HCT116 (cell line): ENCODE results near the gene NCAPG. TPM values are rescaled to one million over a fixed set of nuclear protein-coding genes. Genes with fewer than 3 reads are reported as not detected.

ENCODE experiments used
- ATAC-seq: fragments of 200-7000 bp; cut with Tn5 transposase; 2 replicates; pipeline ENCODE4 v1.9.1; 2020; ENCODE audit warnings: mild to moderate bottlenecking, moderate library complexity
- BruUV-seq: library from RNA; stranded (reverse); fragments of 400-500 nt; replicated peaks from 2 replicates; lab custom pipeline; 2021; lab: Mats Ljungman, UMichigan
- CTCF ChIA-PET: fragments of 300-600 bp; sonication (Branson Sonifier 250); formaldehyde crosslinking; loops from one replicate; lab custom pipeline; 2021; ENCODE audit warnings: antibody characterized with exemption; lab: Charles Lee
- POLR2A ChIA-PET: fragments of 300-600, 350-600 bp; sonication (Branson Sonifier 250); formaldehyde crosslinking; loops from one replicate; lab custom pipeline; 2021; ENCODE audit warnings: antibody characterized with exemption; lab: Charles Lee
- RAD21 ChIA-PET, 2 experiments: fragments of 300-600 bp; sonication (Branson Sonifier 250); formaldehyde crosslinking; loops; one replicate each; lab custom pipeline; 2023; ENCODE audit warnings: low total read pairs in 2 of 2; ENCODE audit not compliant: uncharacterized antibody in 2 of 2, unreplicated experiment in 2 of 2, low non-redundant PET in 1 of 2; lab: Charles Lee
- DNase-seq: peaks from one replicate; pipeline ENCODE4 v3.0.0-alpha.2; 2010; ENCODE audit warnings: low read depth, low spot score
- H2AFZ ChIP-seq: fragments of 200-600 bp; shearing (Covaris generic), sonication (generic); 2 replicates; pipeline ENCODE4 v1.6.1; 2017; ENCODE audit warnings: low read depth, mixed run types, mixed read lengths, antibody characterized with exemption, low read length; ENCODE audit not compliant: poor library complexity, severe bottlenecking
- H3K27ac ChIP-seq: 2 replicates; pipeline ENCODE4 v1.5.1; 2012; ENCODE audit warnings: low read depth, low read length
- H3K27me3 ChIP-seq: fragments of 200-600 bp; sonication (generic); 2 replicates; pipeline ENCODE4 v1.6.1; 2016; ENCODE audit warnings: mixed run types, low read length, mixed read lengths; ENCODE audit not compliant: insufficient read depth
- H3K36me3 ChIP-seq, 2 experiments: fragments of 200-500 bp in 1 of 2; fragments of 200-600 bp in 1 of 2; sonication (Bioruptor generic) in 1 of 2; sonication (generic) in 1 of 2; 2 replicates each; pipeline versions ENCODE4 v1.5.1 to v1.6.1; 2014 to 2016; ENCODE audit warnings: low read length in 2 of 2, inconsistent platforms in 1 of 2, mixed read lengths in 1 of 2, mixed run types in 1 of 2; ENCODE audit not compliant: insufficient read depth in 2 of 2, control insufficient read depth in 1 of 2
- H3K4me1 ChIP-seq, 2 experiments: fragments of 200-600 bp in 1 of 2; sonication (generic) in 1 of 2; 2 replicates each; pipeline versions ENCODE4 v1.5.1 to v1.6.1; 2012 to 2017; ENCODE audit warnings: low read length in 2 of 2, inconsistent platforms in 1 of 2, mild to moderate bottlenecking in 1 of 2, mixed read lengths in 1 of 2, mixed run types in 1 of 2, moderate library complexity in 1 of 2; ENCODE audit not compliant: insufficient read depth in 2 of 2, control insufficient read depth in 1 of 2
- H3K4me2 ChIP-seq: fragments of 200-600 bp; sonication (generic); 2 replicates; pipeline ENCODE4 v1.6.1; 2017; ENCODE audit warnings: mixed run types, low read length, mixed read lengths
- H3K4me3 ChIP-seq, 2 experiments: fragments of 200-600 bp in 1 of 2; sonication (generic) in 1 of 2; replicated peaks in 1 of 2; 2 replicates each; pipeline ENCODE4 v1.5.1; 2011 to 2016; ENCODE audit warnings: low read length in 2 of 2, control low read depth in 1 of 2, low read depth in 1 of 2, mild to moderate bottlenecking in 1 of 2, mixed read lengths in 1 of 2, mixed run types in 1 of 2
- H3K79me2 ChIP-seq: fragments of 200-600 bp; sonication (generic); 2 replicates; pipeline ENCODE4 v1.6.1; 2017; ENCODE audit warnings: mild to moderate bottlenecking, mixed run types, low read length, moderate library complexity, mixed read lengths; ENCODE audit not compliant: insufficient read depth
- H3K9ac ChIP-seq: fragments of 200-600 bp; sonication (generic); 2 replicates; pipeline ENCODE4 v1.6.1; 2016; ENCODE audit warnings: low read length, mixed read lengths
- H3K9me2 ChIP-seq: fragments of 200-600 bp; sonication (generic), shearing (Covaris generic); 2 replicates; pipeline ENCODE4 v1.6.1; 2017; ENCODE audit warnings: mixed run types, mild to moderate bottlenecking, moderate library complexity; ENCODE audit not compliant: insufficient read depth
- H3K9me3 ChIP-seq, 2 experiments: fragments of 200-500 bp in 1 of 2; fragments of 200-600 bp in 1 of 2; sonication (Bioruptor generic) in 1 of 2; sonication (generic) in 1 of 2; 2 replicates each; pipeline ENCODE4 v1.6.1; 2014 to 2017; ENCODE audit warnings: low read length in 2 of 2, mixed read lengths in 2 of 2, inconsistent platforms in 1 of 2, low read depth in 1 of 2, mild to moderate bottlenecking in 1 of 2, mixed run types in 1 of 2, moderate library complexity in 1 of 2; ENCODE audit not compliant: control insufficient read depth in 1 of 2, insufficient read depth in 1 of 2
- H4K20me1 ChIP-seq: fragments of 200-600 bp; sonication (generic), shearing (Covaris generic); 2 replicates; pipeline ENCODE4 v1.6.1; 2017; ENCODE audit warnings: mixed run types, mild to moderate bottlenecking, moderate library complexity; ENCODE audit not compliant: insufficient read depth
- CEBPB ChIP-seq: IDR thresholded peaks from 2 replicates; pipeline ENCODE4 v1.6.1; 2012; ENCODE audit warnings: low read depth
- CTCF ChIP-seq, 3 experiments: fragments of 200-600 bp in 1 of 3; sonication (generic) in 1 of 3; IDR thresholded peaks in 2 of 3; conservative IDR thresholded peaks in 1 of 3; 2 replicates each; pipeline ENCODE4 v1.5.1; 2012 to 2017; ENCODE audit warnings: low read depth in 2 of 3, low read length in 2 of 3, antibody characterized with exemption in 1 of 3, borderline replicate concordance in 1 of 3, control low read depth in 1 of 3, mild to moderate bottlenecking in 1 of 3, mixed read lengths in 1 of 3, mixed run types in 1 of 3, moderate library complexity in 1 of 3; ENCODE audit not compliant: insufficient read depth in 1 of 3
- EGR1 ChIP-seq: IDR thresholded peaks from 2 replicates; pipeline ENCODE4 v1.6.1; 2012; ENCODE audit warnings: low read depth
- EZH2 ChIP-seq: fragments of 200-600 bp; sonication (generic); IDR thresholded peaks from 2 replicates; pipeline ENCODE4 v1.6.1; 2017; ENCODE audit warnings: antibody characterized with exemption, mixed run types
- EZH2phosphoT487 ChIP-seq: fragments of 200-600 bp; IDR thresholded peaks from 2 replicates; pipeline ENCODE4 v1.6.1; 2018; ENCODE audit warnings: antibody characterized with exemption, borderline replicate concordance
- FOSL1 ChIP-seq: IDR thresholded peaks from 2 replicates; pipeline ENCODE4 v1.6.1; 2012; ENCODE audit warnings: low read depth
- JUND ChIP-seq: IDR thresholded peaks from 2 replicates; pipeline ENCODE4 v1.6.1; 2012
- MAX ChIP-seq: IDR thresholded peaks from 2 replicates; pipeline ENCODE4 v1.6.1; 2012
- POLR2A ChIP-seq: IDR thresholded peaks from 2 replicates; pipeline ENCODE4 v1.7.0; 2011; ENCODE audit warnings: borderline replicate concordance; ENCODE audit not compliant: insufficient read depth, insufficient read length; ENCODE audit errors: extremely low read depth
- POLR2AphosphoS5 ChIP-seq: IDR thresholded peaks from 2 replicates; pipeline ENCODE4 v1.6.1; 2011; ENCODE audit warnings: mild to moderate bottlenecking, low read depth, low read length, moderate library complexity
- SIN3A ChIP-seq: IDR thresholded peaks from 2 replicates; pipeline ENCODE4 v1.6.1; 2012; ENCODE audit warnings: low read depth
- SP1 ChIP-seq: IDR thresholded peaks from 2 replicates; pipeline ENCODE4 v1.6.1; 2012; ENCODE audit warnings: low read depth
- SRF ChIP-seq: IDR thresholded peaks from 2 replicates; pipeline ENCODE4 v1.6.1; 2012; ENCODE audit warnings: low read depth
- TCF7L2 ChIP-seq: IDR thresholded peaks from 2 replicates; pipeline ENCODE4 v1.7.0; 2011; ENCODE audit warnings: borderline replicate concordance, inconsistent platforms; ENCODE audit not compliant: insufficient read depth, insufficient read length; ENCODE audit errors: extremely low read depth
- ZBTB33 ChIP-seq: IDR thresholded peaks from 2 replicates; pipeline ENCODE4 v1.6.1; 2011; ENCODE audit warnings: mild to moderate bottlenecking, low read length, moderate library complexity; ENCODE audit not compliant: insufficient replicate concordance; ENCODE audit errors: extremely low read depth
- ZNF274 ChIP-seq: fragments of 200-500 bp; sonication (Bioruptor generic); IDR thresholded peaks from 2 replicates; pipeline ENCODE4 v1.6.1; 2014; ENCODE audit warnings: mild to moderate bottlenecking, low read depth, low read length, inconsistent platforms
- intact Hi-C: fragments of 100-400 bp; cut with micrococcal nuclease; formaldehyde crosslinking; loops from 2 replicates; pipeline ENCODE4 v1.10.0; 2022
- total RNA-seq: library from RNA; stranded (reverse); gene quantifications from one replicate; pipeline ENCODE4 v1.2.1, GENCODE V29; 2021; ENCODE audit not compliant: unreplicated experiment

NCAPG gene
- total RNA-seq, 1 experiment from 2014 or later, result 79.4 TPM

- no peaks in the 10 kb centered on the region for H3K9me2 ChIP-seq
- H3K36me3 ChIP-seq, result no peaks in the 10 kb centered on the region
- no peak for TF ChIP-seq POLR2AphosphoS5
- no peak for TF ChIP-seq JUND
- TF ChIP-seq MAX, result no peak
- TF ChIP-seq EZH2phosphoT487, result no peak
- no peak for TF ChIP-seq FOSL1
- no peak for TF ChIP-seq CTCF (IDR thresholded peaks at IDR 0.05 in 2 of 3, conservative IDR thresholded peaks at IDR 0.05 in 1 of 3; ENCODE audit: borderline replicate concordance in 1 of 3, insufficient read depth in 1 of 3, low read depth in 2 of 3, low read length in 2 of 3)
- TF ChIP-seq POLR2A, result no peak
- no peak for TF ChIP-seq SP1
- TF ChIP-seq ZBTB33, result no peak
- TF ChIP-seq ZNF274, result no peak
- TF ChIP-seq EZH2, result no peak
- no peak for TF ChIP-seq CEBPB
- TF ChIP-seq SRF, result no peak
- TF ChIP-seq EGR1, result no peak
- no peak for TF ChIP-seq SIN3A
- no peak for TF ChIP-seq TCF7L2
- no peaks in the 10 kb centered on the region for H3K79me2 ChIP-seq
- DNase-seq, result no peak
- no peaks in the 10 kb centered on the region for H3K27me3 ChIP-seq
- no peak overlapping the region for H3K4me2 ChIP-seq
- H3K27ac ChIP-seq, result no peak overlapping the region
- H4K20me1 ChIP-seq, result no peaks in the 10 kb centered on the region
- BruUV-seq, result no TSS peak
- ChIA-PET CTCF (no interaction called here), RAD21 (no interaction called here), POLR2A (interaction anchor here (0.7 kb wide), 1 partner anchor 73 kb away, joined by 3 read pairs; no protein-coding TSS in a partner anchor)
- H3K9ac ChIP-seq, result no peak overlapping the region
- H2AFZ ChIP-seq, result no peak overlapping the region
- no peak overlapping the region for H3K4me3 ChIP-seq
- no peaks in the 10 kb centered on the region for H3K9me3 ChIP-seq
- intact Hi-C loops, result no loop called here
- no peak for ATAC-seq
- peaks cover 0 to 7% of the 10 kb centered on the region in 2 experiments; a peak in 1 of 4 replicates for H3K4me1 ChIP-seq
Measured at GRCh38 chr4:17787315-17787714, 23.5 kb upstream of the NCAPG start.
